Activated naive CD4-positive, alpha-beta T cell treated with Interleukin-2 at 50 U/mL for 16 hours (primary cell): ENCODE measurements around the gene CDKL4.
"Not testable (repeated sequence)": the region's sequence is repeated elsewhere in the genome, so short reads cannot be mapped to it uniquely, and the experiment has no call there.

Experiments
- DNase-seq: peaks from one replicate; pipeline ENCODE4 v3.0.0-alpha.2; 2020

Gene CDKL4

GRCh38 chr2:39176997-39177396 lies 66.8 kb downstream of the CDKL4 start:
- DNase-seq: no peak

DNA sequence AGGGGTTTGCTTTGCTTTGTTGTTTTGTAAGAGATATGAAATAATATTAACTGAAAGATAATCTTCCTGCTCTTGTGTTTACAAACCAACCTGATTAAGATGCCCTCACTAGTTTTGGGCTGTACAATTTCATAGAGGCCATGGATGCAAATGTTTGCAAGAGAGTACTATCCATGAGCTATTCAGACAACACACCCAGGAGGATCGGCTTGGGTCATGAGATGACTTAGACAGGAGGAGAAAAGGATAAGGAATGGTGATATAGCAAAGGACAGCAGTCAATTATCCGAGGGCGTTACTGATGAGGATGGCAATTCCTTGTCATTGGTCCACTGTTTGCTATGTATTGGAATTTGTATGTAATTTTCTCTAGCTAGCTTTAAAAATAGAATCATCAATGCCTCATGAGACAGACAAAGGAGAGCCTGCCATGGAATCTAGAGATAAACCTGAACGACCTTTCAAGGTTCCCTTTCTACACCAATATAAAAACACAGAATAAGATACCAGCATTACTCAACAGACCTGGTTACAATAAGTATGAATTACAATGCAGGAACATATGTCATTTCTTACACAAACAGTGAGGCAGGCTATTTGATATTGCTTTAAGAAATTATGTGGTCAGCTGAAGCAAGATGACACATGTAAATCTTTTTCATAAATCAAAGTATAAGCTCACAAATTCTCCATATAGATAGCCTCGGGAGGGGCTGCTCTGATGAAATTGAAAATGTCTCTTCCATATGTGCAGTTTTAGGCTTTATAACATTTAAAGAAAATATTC lies 68.6 kb downstream of the CDKL4 start:
- no peak for DNase-seq

GRCh38 chr2:39174022-39174421 lies 69.7 kb downstream of the CDKL4 start:
- no peak for DNase-seq

DNA sequence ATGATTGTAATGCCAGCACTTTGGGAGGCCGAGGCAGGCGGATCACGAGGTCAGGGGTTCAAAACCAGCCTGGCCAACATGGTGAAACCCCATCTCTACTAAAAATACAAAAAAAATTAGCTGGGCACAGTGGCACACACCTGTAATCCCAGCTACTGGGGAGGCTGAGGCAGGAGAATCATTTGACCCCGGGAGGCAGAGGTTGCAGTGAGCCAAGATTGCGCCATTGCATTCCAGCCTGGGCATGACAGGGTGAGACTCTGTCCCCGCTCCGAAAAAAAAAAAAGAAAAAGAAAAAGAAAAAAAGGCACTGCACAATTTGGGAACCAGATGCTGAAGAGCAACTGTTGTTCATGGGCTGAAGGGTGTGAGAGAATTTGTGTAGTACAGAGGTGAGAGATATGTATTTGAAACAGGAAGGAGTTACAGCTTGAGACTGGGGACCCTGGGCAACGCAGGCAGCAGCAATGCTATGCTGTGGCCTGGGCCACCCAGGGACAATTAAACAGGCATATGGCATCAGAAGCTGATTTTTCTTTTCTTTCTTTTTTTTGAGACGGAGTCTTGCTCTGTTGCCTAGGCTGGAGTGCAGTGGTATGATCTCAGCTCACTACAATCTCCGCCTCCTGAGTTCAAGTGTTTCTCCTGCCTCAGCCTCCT lies 71.6 kb downstream of the CDKL4 start:
- not testable (repeated sequence) for DNase-seq

DNA sequence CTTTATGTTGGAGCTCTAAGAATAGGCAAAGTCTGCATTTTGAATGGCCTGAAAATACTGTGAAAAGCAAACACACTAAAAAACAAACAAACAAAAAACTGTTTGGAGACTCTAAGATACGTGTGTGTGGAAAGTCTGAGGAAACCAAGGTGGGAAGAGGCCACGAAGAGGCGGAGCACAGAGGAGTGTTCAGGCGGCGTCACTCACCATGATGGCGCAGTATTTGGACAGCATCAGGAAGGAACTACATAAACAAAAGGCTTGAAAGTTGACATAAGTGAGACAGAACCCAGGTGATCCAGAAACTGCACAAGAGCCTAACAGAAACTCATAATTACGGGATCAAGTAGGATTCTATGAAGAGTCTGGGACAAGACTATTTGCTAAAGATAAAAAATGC lies 72.1 kb downstream of the CDKL4 start:
- no peak for DNase-seq

DNA sequence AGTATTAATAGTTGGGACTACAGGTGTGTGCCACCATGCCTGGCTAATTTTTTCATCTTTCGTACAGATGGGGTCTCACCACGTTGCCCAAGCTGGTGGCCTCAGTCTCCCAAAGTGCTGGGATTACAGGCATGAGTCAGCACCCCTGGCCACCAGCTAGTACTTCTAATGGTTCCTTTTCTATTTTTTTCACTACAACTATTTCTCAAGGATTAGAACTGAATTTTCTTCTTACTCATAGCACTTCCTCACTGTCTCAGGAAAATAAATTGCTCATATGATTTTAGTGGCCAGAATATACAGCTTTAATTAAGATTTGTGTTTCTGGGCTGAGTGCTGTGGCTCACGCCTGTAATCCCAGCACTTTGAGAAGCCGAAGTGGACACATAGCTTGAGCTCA lies 79.7 kb downstream of the CDKL4 start:
- no peak for DNase-seq

- no peak for DNase-seq
Observed at GRCh38 chr2:39160982-39161381, 82.8 kb downstream of the CDKL4 start.

DNA sequence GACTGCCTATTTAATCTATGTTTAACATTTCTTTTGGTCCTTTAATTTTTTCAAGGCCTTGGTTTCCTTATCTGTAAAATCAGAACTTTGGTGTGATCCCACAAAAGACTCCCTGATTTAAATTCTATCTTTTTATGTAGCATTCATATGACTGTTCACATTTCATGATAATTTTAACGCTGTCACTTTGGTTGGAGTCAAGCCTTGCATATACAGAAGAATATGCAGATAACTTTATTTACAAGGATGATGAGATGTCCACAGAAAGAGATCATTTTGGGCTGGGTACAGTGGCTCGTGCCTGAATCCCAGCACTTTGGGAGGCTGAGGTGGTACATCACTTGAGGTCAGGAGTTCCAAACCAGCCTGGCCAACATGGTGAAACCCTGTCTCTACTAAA lies 84.5 kb downstream of the CDKL4 start:
- DNase-seq: no peak

GRCh38 chr2:39158351-39158750 lies 85.4 kb downstream of the CDKL4 start:
- no peak for DNase-seq

DNA sequence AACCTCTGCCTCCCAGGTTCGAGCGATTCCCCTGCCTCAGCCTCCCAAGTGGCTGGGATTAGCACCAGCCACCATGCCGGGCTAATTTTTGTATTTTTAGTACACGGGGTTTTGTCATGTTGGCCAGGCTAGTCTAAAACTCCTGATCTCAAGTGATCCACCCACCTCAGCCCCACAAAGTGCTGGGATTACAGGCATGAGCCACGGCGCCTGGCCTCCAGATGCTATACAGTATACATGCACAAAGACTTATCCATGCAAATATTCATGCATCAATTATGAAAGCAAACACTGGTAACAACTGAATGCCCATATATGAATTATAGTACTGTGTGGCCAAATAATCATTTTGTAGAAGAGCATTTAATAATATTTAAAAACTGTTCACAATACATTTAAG lies 86.9 kb downstream of the CDKL4 start:
- no peak for DNase-seq

DNA sequence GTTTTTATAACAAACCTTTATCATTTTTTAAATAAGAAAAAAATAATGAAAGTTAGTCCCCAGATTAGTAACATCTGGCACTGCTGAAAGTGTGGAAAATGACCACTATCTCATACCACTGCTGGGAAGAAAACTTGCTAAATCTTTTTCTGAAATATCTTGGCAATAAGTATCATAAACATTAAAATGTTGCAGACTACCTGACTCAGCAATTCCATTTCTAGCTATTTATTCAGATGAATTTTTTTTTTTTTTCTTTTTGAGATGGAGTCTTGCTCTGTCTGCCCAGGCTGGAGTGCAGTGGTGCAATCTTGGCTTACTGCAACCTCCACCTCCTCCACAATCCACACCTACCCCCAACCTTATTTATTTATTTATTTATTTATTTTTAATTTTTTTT lies 87.7 kb downstream of the CDKL4 start:
- DNase-seq: no peak

DNA sequence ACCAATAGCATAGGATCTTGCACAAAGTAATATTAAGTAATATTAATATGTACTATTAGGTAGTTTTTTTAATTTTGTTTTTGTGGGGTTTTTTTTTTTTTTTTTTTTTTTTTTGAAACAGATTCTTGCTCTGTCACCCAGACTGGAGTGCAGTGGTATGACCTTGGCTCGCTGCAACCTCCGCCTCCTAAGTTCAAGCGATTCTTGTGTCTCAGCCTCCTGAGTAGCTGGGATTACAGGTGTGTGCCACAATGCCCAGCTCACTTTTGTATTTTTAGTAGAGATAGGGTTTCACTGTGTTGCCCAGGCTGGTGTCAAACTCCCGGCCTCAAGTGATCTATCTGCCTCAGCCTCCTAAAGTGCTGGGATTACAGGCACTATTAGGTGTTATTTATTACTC lies 88.2 kb downstream of the CDKL4 start:
- not testable (repeated sequence) for DNase-seq

DNA sequence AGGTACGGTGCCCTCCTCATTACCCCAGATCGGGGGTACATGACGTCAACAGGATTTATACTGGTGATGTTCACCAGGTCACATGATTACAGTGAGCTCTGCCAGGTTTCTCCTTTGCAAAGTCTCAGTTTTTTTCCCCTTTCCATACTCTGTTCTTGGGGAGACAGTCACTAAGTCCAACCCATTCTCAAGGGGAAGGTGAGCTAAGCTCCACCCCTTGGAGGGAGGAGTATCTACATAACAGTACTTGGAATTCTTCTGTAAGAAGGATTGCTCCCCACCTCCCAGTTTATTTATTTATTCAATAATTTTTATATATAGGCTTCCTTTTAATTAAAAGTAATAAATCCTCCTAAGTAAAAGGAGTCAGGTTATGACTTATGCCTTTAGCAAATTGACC lies 88.8 kb downstream of the CDKL4 start:
- DNase-seq: no peak

DNA sequence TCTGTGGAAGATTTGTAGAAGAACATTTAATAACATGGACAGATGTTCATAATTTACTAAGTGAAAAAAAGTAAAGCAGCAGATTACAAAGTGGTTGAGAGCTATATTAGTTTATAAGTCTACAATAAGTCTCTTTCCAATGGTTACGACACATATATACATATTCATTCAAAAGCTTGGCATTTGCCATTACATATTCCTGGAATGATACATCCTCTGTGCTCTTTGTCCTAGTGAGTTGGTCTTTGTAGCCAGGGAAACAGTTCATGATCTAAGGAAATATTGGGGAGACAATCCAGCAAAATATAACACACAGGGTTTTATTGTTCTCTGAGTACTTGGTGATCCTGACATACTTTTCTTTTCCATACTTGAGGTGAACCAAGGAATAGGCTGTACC lies 90.5 kb downstream of the CDKL4 start:
- DNase-seq: no peak

- no peak for DNase-seq
Observed at GRCh38 chr2:39152504-39152903, 91.3 kb downstream of the CDKL4 start.

DNA sequence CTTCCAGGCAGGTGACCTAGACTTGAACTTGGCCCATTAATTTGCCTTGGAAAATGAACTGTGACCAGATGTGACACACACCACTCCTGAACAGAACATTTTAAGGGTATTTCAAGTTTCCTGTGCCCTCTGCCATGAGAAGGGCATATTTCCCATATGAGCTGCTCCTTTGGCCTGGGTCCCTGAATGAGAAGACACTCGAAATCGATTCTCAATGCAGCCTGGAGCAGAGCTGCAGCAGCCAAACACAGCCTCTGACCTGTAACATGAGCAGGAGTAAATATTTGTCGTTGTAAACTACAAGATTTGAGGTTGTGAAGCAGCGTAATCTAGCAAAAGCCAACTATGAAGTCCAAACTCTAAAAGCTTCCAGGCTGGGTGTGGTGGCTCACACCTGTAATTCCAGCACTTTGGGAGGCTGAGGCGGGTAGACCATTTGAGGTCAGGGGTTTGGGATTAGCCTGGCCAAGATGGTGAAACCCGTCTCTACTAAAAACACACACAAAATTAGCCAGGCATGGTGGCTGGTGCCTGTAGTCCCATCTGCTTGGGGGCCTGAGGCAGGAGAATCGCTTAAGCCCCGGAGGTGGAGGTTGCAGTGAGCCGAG lies 92.8 kb downstream of the CDKL4 start:
- DNase-seq: no peak

- DNase-seq: no peak
Observed at GRCh38 chr2:39150102-39150562, 93.6 kb downstream of the CDKL4 start.

DNA sequence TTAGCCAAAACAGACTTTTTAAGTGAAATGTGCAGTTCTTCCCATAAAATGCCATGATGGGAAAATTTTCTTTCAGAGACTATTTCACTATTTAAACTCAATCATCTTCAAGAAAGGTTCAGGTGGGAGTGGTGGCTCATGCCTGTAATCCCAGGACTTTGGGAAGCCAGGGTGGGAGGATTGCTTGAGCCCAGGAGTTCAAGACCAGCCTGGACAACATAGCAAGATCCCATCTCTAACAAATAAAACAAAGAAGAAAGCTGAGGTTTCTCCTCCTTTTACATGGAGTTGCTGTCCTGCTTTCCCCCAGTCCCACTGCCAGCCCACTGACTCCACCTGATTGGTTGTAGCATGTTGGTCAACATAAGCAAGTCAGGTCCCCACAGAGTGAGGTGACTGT lies 97.1 kb downstream of the CDKL4 start:
- DNase-seq: no peak

DNA sequence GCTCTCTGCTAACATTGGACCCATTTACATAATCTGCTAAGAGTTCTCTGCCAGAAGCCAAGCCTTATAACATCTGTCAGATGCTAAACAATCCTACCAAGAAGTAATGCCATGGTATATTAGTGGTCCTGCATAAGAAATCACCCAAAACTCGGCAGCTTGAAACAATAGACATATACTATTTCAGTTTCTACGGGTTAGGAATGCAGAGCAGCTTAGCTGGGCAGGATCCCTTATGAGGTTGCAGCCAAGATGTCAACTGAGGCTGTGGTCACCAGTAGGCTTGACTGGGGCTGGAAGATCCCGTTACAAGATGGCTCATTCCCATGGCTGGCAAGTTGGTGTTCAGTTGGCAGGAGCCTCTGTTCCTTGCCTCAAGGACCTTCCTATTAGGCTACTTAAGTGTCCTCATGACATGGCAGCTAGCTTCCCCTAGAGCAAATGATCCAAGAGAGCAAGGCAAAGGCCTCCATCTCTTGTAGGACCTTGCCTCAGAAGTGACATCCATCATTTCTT lies 97.8 kb downstream of the CDKL4 start:
- no peak for DNase-seq

- no peak for DNase-seq
Observed at GRCh38 chr2:39144416-39144815, 99.4 kb downstream of the CDKL4 start.

DNA sequence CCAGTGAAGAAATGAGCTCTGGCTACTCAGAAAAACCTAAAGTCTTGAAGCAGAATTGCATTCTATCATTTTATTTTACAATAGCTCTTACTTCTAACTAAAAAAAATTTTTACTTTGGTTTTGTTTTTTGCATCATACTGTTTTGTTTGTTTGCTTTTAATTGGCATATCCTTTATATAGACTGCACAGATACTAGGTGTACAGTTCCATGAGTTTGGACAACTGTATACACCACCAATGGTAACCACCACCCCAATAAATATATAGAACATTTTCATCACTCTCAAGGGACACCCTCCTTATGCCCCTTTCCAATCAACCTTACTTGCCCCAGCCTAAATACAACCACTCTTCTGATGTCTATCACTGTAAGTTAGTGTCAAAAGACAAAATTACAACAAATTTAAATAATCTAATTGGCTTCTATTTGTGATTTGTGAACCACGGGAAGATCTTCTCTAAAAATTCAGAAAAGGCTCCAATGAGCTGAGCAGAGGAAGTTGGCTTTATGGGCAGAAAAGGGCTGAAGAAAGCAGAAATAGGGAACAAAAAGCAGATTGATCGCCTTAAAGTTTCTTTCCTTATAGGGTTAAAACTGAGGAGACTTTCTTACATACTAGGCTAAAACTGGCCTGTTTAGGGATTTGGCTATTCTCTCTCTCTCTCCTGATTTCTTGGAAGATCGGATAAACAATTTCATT lies 100.7 kb downstream of the CDKL4 start:
- no peak for DNase-seq

DNA sequence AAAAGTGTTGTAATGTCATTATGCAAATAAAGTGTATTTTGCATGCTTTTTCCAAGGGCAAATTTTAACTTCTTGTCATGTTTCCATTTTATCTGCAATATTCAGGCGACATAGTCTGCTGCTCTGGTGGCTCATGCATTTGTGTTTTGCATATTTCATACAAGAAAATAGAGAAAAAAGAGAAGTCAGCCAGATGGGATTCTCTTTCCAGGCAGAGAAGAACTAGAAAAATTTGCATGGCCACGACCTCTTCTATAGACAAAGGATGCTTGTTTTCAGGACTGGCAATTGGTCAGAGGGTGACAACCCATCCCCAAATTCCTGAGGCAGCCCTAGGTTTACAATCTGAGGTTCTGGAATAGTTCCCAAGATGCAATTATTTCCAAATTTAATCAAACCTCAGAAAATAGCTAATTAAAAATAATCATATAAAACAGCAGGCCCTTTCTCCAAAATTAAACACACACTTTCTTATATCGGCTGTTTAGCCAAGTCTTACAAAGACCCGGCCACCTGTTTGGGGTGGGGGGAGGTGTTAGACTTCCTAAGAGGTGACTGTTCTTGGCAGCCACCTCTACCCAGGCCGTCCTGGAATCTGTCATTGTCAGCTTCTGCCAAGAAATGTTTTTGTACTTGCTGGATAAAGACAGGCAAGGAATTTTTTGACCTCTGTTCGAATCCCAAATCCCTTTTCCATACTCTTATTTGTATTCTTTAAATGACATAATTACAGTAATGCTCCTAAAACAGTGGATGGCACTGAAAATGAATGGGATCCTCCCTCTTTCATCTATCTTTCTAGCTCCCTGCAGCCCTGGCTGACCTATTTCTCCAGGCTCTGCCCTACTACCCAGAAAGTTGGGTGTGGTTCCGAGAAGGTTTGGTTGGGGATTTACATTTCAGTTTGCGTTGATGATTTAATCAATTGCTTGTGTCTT lies 102.2 kb downstream of the CDKL4 start:
- DNase-seq: peak; percentile 31
